Right lobe of liver (tissue), 4 donors: ENCODE data around the gene RAB14.

Experiments used
- POLR2A ChIP-seq: fragments of 450-650 bp; IDR thresholded peaks from one replicate; pipeline ENCODE4 v1.6.1; 2017; ENCODE audit warnings: antibody characterized with exemption, mild to moderate bottlenecking
- TF ChIP-seq, protein P1 (sequence below), 4 donors: fragments of 200-600 bp in 3 of 4; fragments of 450-650 bp in 1 of 4; IDR thresholded peaks; one replicate each; pipeline versions ENCODE4 v1.5.1 to v1.8.0; 2016 to 2022; ENCODE audit warnings: antibody characterized with exemption in 4 of 4, mild to moderate bottlenecking in 2 of 4
- donor health status: DM: no; HTN: no; CAD: no.
- donor health status: DM: no; HTN: no; CAD: no.
- donor health status: DM: no; HTN: yes; CAD: no.

GRCh38 chr9:121242959-121243346 lies 41.3 kb upstream of the RAB14 start:
- no peak for TF ChIP-seq POLR2A
- TF ChIP-seq, protein P1, sequence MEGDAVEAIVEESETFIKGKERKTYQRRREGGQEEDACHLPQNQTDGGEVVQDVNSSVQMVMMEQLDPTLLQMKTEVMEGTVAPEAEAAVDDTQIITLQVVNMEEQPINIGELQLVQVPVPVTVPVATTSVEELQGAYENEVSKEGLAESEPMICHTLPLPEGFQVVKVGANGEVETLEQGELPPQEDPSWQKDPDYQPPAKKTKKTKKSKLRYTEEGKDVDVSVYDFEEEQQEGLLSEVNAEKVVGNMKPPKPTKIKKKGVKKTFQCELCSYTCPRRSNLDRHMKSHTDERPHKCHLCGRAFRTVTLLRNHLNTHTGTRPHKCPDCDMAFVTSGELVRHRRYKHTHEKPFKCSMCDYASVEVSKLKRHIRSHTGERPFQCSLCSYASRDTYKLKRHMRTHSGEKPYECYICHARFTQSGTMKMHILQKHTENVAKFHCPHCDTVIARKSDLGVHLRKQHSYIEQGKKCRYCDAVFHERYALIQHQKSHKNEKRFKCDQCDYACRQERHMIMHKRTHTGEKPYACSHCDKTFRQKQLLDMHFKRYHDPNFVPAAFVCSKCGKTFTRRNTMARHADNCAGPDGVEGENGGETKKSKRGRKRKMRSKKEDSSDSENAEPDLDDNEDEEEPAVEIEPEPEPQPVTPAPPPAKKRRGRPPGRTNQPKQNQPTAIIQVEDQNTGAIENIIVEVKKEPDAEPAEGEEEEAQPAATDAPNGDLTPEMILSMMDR (IDR thresholded peaks at IDR 0.05), result no peak
